H1 (cell line): Measurements from ENCODE around the gene SERPINB5. TPM values are rescaled to one million over a fixed set of nuclear protein-coding genes. Genes with fewer than 3 reads are reported as not detected.

Experiments
- EP300 ChIP-seq, 2 experiments: IDR thresholded peaks; 1 replicate in 1 of 2; 2 replicates in 1 of 2; pipeline ENCODE4 v1.6.1; 2011 to 2012; ENCODE audit warnings: low read depth in 2 of 2, low read length in 2 of 2, mild to moderate bottlenecking in 2 of 2, borderline replicate concordance in 1 of 2, inconsistent platforms in 1 of 2, moderate library complexity in 1 of 2
- JUN ChIP-seq: IDR thresholded peaks from 2 replicates; pipeline ENCODE4 v1.6.1; 2011; ENCODE audit warnings: low read depth, mild to moderate bottlenecking, improper control_type of control experiment, low read length
- RBBP5 ChIP-seq: IDR thresholded peaks from 2 replicates; pipeline ENCODE4 v1.7.1; 2012; ENCODE audit warnings: low read depth, mild to moderate bottlenecking, inconsistent platforms, low read length, moderate library complexity, borderline replicate concordance
- SIN3A ChIP-seq, 2 experiments: IDR thresholded peaks in 1 of 2; conservative IDR thresholded peaks in 1 of 2; 2 replicates each; pipeline ENCODE4 v1.6.1; 2011 to 2012; ENCODE audit warnings: low read length in 2 of 2, improper control_type of control experiment in 1 of 2, low read depth in 1 of 2, mild to moderate bottlenecking in 1 of 2
- SRF ChIP-seq: IDR thresholded peaks from 2 replicates; pipeline ENCODE4 v1.6.1; 2011; ENCODE audit warnings: mild to moderate bottlenecking, low read depth, low read length, moderate library complexity
- TBP ChIP-seq: IDR thresholded peaks from 2 replicates; pipeline ENCODE4 v1.6.1; 2011; ENCODE audit warnings: low read depth, low read length, improper control_type of control experiment
- polyA plus RNA-seq, 7 experiments: library from polyadenylated mRNA; depleted of rRNA in 3 of 7; stranded (reverse) in 5 of 7; unstranded in 2 of 7; fragments of >200 nt in 5 of 7; fragments of 200-250 nt in 2 of 7; gene quantifications; 1 replicate in 5 of 7; 2 replicates in 1 of 7; 4 replicates in 1 of 7; pipeline versions ENCODE4 v1.2.1 to v1.2.3, GENCODE V29; 2011 to 2013; ENCODE audit warnings: missing spikeins in 2 of 7, mixed read lengths in 2 of 7
- total RNA-seq: library from RNA; stranded (reverse); fragmentation: NEBNext Ultra II Directional; extraction: Animal tissue kit (Norgen Biotek cat#: 25700); gene quantifications from 2 replicates; pipeline ENCODE4 v1.2.1, GENCODE V29; 2021

The SERPINB5 gene
- total and polyA plus RNA-seq, 2 of the 8 experiments (the other 6 are each of a cell fraction or from before 2014, with no cell fraction given), result 0.03 TPM; not detected in 1

DNA sequence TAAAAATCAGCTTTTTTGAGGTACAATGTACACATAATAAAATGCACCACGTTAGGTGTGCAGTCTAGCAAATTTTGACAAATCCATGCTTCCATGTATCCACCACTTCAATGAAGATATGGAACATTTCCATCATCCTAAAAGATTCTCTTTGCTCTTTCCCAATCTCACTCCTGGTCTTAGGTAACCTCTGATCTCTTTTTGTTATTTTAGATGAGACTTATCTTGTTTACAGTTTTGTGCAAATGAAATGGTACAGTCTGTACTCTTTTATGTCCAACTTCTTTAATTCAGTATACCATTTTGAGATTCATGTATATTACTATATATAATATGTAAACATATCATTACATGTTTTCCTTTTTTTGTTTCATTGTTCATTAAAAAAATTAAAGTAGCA, 16.3 kb upstream of the SERPINB5 start (continued):
- TF ChIP-seq EP300 (IDR thresholded peaks at IDR 0.05; ENCODE audit: borderline replicate concordance in 1 of 2, low read depth in 2 of 2, low read length in 2 of 2) (no peak), SIN3A (conservative IDR thresholded peaks at IDR 0.05 in 1 of 2, IDR thresholded peaks at IDR 0.05 in 1 of 2; ENCODE audit: low read depth in 1 of 2, low read length in 2 of 2) (no peak), RBBP5 (no peak), JUN (no peak), TBP (no peak), SRF (no peak)
